Activated naive CD4-positive, alpha-beta T cell treated with anti-CD3 and anti-CD28 coated beads, Interleukin-2, amount 10 ng/mL, durations not matched to agents 5 hours and 36 hours (primary cell): ENCODE results near the gene UNC13C. TPM values are rescaled to one million over a fixed set of nuclear protein-coding genes. Genes with fewer than 3 reads are reported as not detected.

Source experiments
- total RNA-seq, 2 experiments: library from RNA; stranded (reverse); gene quantifications; one replicate each; pipeline ENCODE4 v1.2.3, GENCODE V29; 2021

The UNC13C gene
- not detected for total RNA-seq

GRCh38 chr15:53978253-53978906 is at the start of gene UNC13C:
TSS of gene UNC13C (plus strand) at chr15:53978441. CDS start at chr15:54012904, 34,463 bp downstream.

Other genes starting within 250 kb of the UNC13C start
- not detected for gene WDR72, start 218.8 kb upstream of the UNC13C start, total RNA-seq